Heart left ventricle (tissue), 16 donors: Measurements from ENCODE around the gene DSCAM. TPM values are rescaled to one million over a fixed set of nuclear protein-coding genes. Genes with fewer than 3 reads are reported as not detected.

Experiments
- ATAC-seq, 4 donors: fragments of 200-7000 bp; cut with Tn5 transposase; one replicate each; pipeline ENCODE4 v1.9.1; 2020 to 2022; ENCODE audit warnings: moderate library complexity in 4 of 4, mild to moderate bottlenecking in 3 of 4, moderate number of reproducible peaks in 1 of 4
- DNase-seq, 5 donors: peaks; one replicate each; pipeline ENCODE4 v3.0.0-alpha.2; 2020
- H3K27ac ChIP-seq, 12 donors: fragments of 200-600 bp; sonication (generic) in 4 of 12; one replicate each; pipeline versions ENCODE4 v1.5.0 to v1.8.0; 2016 to 2022; ENCODE audit warnings: mild to moderate bottlenecking in 2 of 12
- H3K27me3 ChIP-seq, 9 donors: fragments of 200-600 bp; sonication (generic) in 2 of 9; one replicate each; pipeline versions ENCODE4 v1.5.1 to v1.8.0; 2016 to 2022; ENCODE audit warnings: mild to moderate bottlenecking in 3 of 9
- H3K36me3 ChIP-seq, 9 donors: fragments of 200-600 bp; sonication (generic) in 2 of 9; one replicate each; pipeline versions ENCODE4 v1.5.0 to v1.8.0; 2018 to 2022; ENCODE audit warnings: mild to moderate bottlenecking in 2 of 9
- H3K4me1 ChIP-seq, 12 donors: fragments of 200-600 bp; sonication (generic) in 4 of 12; one replicate each; pipeline versions ENCODE4 v1.5.0 to v1.8.0; 2016 to 2022; ENCODE audit warnings: mild to moderate bottlenecking in 3 of 12
- H3K4me3 ChIP-seq, 12 donors: fragments of 200-600 bp; sonication (generic) in 4 of 12; one replicate each; pipeline versions ENCODE4 v1.5.0 to v1.8.0; 2017 to 2022; ENCODE audit warnings: mild to moderate bottlenecking in 9 of 12, moderate library complexity in 4 of 12
- H3K9me3 ChIP-seq, 12 donors: fragments of 200-600 bp; sonication (generic) in 4 of 12; one replicate each; pipeline versions ENCODE4 v1.5.0 to v1.8.0; 2016 to 2022; ENCODE audit warnings: mild to moderate bottlenecking in 1 of 12
- CTCF ChIP-seq, 12 donors: fragments of 200-600 bp; sonication (generic) in 4 of 12; IDR thresholded peaks; one replicate each; pipeline versions ENCODE4 v1.5.0 to v1.8.0; 2018 to 2022; ENCODE audit warnings: antibody characterized with exemption in 12 of 12, mild to moderate bottlenecking in 5 of 12
- POLR2A ChIP-seq, 2 donors: fragments of 450-650 bp; IDR thresholded peaks; one replicate each; pipeline ENCODE4 v1.6.1; 2017; ENCODE audit warnings: antibody characterized with exemption in 2 of 2, mild to moderate bottlenecking in 2 of 2, moderate library complexity in 2 of 2
- WGBS, 4 donors: extraction: QIAGEN DNeasy Blood & Tissue Kit in 2 of 4; methylation state at CpG; one replicate each; pipeline versions ENCODE4 v1.1.5 to v1.1.7; 2013 to 2018; 5-methylcytosine and 5-hydroxymethylcytosine counted together
- intact Hi-C, 10 donors: fragments of 100-400 bp; cut with DNase I; formaldehyde crosslinking; loops; one replicate each; pipeline versions ENCODE4 v1.11.1 to v1.14.2; 2022
- polyA plus RNA-seq, 2 donors: library from polyadenylated mRNA; stranded (reverse); fragments of 200-250 nt; gene quantifications; one replicate each; pipeline ENCODE4 v1.2.3, GENCODE V29; 2013
- total RNA-seq, 9 donors: library from RNA; depleted of rRNA in 2 of 9; stranded (reverse); fragments of >200 nt in 2 of 9; fragmentation: NEBNext Ultra II Directional in 3 of 9; extraction: Animal tissue kit (Norgen Biotek cat#: 25700) in 3 of 9; gene quantifications; one replicate each; pipeline versions ENCODE4 v1.1.0 to v1.2.4, GENCODE V29; 2016 to 2023
- donor health status: ischemic (EF 13 %, LVEDD 7.1; RV severe dilation, severe dysfunction).
- donor health status: healthy with polysubstance abuse.
- donor health status: DM: no; HTN: yes; CAD: no.
- donor health status: DM: no; HTN: no; CAD: no.
- donor health status: ischemic (EF 25% LVEDD 6.9; RV normal size, moderate dysfunction).
- donor health status: ischemic (EF 25% LVEDD 5.7; RV mildly dilated, moderate dysfunction).
- donor health status: healthy.
- donor health status: DM: yes; HTN: yes; CAD: no.
- donor health status: ischemic (EF 35%, LVEDD 5.7; RV mildly dilated, moderate dysfunction).
- donor health status: nonischemic (EF 11% LVEDD 7.7; RV severe dilation, severe dysfunction).
- donor health status: DM: yes; HTN: yes; CAD: no.
- donor health status: PGD.
- donor health status: ischemic (EF 29% LVEDD 5.4; RV normal size, mild dysfunction).
- donor health status: nonischemic (EF 23%, LVEDD 6.1; RV moderate dilation, normal function).

DSCAM gene
- total and polyA plus RNA-seq, 11 donors = 0.03 TPM; not detected in 10

DNA sequence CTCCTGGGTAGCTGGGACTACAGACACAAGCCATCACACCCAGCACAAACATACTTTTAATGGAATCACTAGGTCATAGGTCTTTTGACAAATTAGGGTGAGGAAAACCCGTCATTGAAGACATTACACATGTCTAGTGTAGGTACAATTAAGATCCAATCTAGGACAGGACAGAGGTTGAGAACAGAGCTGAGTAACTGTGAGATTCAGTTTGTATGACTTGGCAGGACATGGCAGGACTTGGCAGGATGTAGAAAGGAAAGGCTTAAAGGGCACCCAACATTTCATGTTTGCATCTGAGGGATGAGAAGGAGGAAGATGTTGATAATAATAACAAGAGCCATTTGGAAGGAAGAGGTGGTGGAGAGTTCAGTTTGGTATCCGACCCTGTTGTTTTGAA, 496.0 kb downstream of the DSCAM start:
- peaks cover 0 to 4% (median 0%) of the 10 kb centered on the region in 12 donors for H3K9me3 ChIP-seq
- intact Hi-C loops = no loop called here
- 42 to 55% (median 52%) methylated on average over 2 of the region's 2 CpGs for WGBS, 4 donors
- no peaks in the 10 kb centered on the region for H3K27me3 ChIP-seq
- TF ChIP-seq POLR2A (IDR thresholded peaks at IDR 0.05) (no peak), CTCF (IDR thresholded peaks at IDR 0.05) (no peak)
- no peaks in the 10 kb centered on the region for H3K36me3 ChIP-seq
- peak in 2 of 4 donors; percentile 63 to 82 for ATAC-seq
- H3K4me3 ChIP-seq = no peak overlapping the region
- no peaks in the 10 kb centered on the region for H3K4me1 ChIP-seq
- no peak for DNase-seq
- no peak overlapping the region for H3K27ac ChIP-seq

DNA sequence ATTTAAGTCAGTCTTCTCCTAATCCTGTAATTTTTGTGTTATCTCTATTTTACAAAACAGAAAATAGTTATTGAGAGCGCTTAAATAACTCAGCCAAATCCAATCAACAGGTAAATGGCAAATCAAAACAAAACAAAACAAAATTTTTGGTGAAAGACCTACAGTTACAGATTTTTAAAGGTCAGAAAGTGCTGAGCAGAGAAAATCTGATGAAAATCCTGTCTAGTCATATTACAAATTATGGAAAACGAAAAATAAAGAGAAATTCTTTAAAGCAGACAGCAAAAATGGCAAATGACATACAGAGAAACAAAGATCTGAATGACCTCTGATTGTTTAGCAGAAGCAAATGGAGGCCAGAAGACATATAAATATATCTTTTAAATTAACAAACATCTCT, 497.4 kb downstream of the DSCAM start:
- no peaks in the 10 kb centered on the region for H3K4me1 ChIP-seq
- no peak overlapping the region for H3K27ac ChIP-seq
- H3K36me3 ChIP-seq = no peaks in the 10 kb centered on the region
- no peak for TF ChIP-seq CTCF (IDR thresholded peaks at IDR 0.05)
- TF ChIP-seq POLR2A (IDR thresholded peaks at IDR 0.05) = no peak
- H3K4me3 ChIP-seq = no peak overlapping the region
- H3K27me3 ChIP-seq = peaks cover 0 to under 1% (median 0%) of the 10 kb centered on the region in 9 donors
- intact Hi-C loops = no loop called here
- DNase-seq (no peak), ATAC-seq (no peak)
- WGBS, 4 donors = 75 to 80% (median 77%) methylated on average over 2 of the region's 2 CpGs
- H3K9me3 ChIP-seq = peaks cover 0 to 4% (median 0%) of the 10 kb centered on the region in 12 donors

DNA sequence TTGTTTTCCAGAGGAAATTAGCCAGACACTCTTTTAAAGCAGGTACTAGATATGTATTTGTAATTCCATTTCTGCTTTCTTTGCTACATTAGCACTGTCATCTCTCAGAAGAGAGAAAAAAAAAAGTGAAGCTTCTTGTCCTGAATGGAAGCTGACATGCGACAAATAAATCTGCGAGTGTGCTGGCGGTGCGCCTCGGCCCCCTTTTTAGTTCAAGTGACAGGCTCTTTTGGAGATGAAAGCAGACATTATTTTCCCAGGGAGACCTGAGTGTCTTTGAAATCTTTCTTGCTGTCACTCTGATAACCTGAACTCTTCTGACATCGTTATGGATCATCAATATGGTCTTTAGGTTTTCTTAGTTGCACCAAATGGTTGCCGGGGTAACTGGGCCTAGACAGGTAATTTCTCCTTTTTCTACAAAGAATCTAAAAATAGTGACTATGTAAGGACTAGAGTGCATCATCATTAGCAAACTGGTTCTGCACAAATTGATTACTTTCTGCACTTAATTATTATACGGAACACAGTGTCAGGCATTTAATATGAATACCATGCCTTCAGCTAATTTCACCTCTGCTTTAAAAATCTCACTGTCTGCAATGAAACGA, 501.1 kb downstream of the DSCAM start:
- WGBS, 4 donors = 84 to 88% (median 86%) methylated on average over 9 of the region's 9 CpGs
- no peak overlapping the region for H3K27ac ChIP-seq
- peaks cover 0 to 6% (median 0%) of the 10 kb centered on the region in 9 donors for H3K27me3 ChIP-seq
- DNase-seq (no peak), ATAC-seq (no peak)
- H3K4me3 ChIP-seq = no peak overlapping the region
- peaks cover 0 to 4% (median 0%) of the 10 kb centered on the region in 12 donors for H3K9me3 ChIP-seq
- H3K4me1 ChIP-seq = no peaks in the 10 kb centered on the region
- no peaks in the 10 kb centered on the region for H3K36me3 ChIP-seq
- TF ChIP-seq CTCF (IDR thresholded peaks at IDR 0.05) (no peak), POLR2A (IDR thresholded peaks at IDR 0.05) (no peak)
- intact Hi-C loops = no loop called here

GRCh38 chr21:40340357-40340756, 506.6 kb downstream of the DSCAM start:
- Histone ChIP-seq H3K4me3 (no peak overlapping the region), H3K9me3 (no peaks in the 10 kb centered on the region), H3K36me3 (no peaks in the 10 kb centered on the region), H3K27me3 (peaks cover 0 to 12% (median 0%) of the 10 kb centered on the region in 9 donors), H3K4me1 (no peaks in the 10 kb centered on the region), H3K27ac (no peak overlapping the region)
- ATAC-seq = no peak
- intact Hi-C loops = no loop called here
- TF ChIP-seq CTCF (IDR thresholded peaks at IDR 0.05) (no peak), POLR2A (IDR thresholded peaks at IDR 0.05) (no peak)
- no peak for DNase-seq
